Measurements from ENCODE around the gene MED27. TPM values are rescaled to one million over a fixed set of nuclear protein-coding genes. Genes with fewer than 3 reads are reported as not detected.

Gene MED27
- total and polyA plus RNA-seq, 8 donors: 3.2 to 11.7 (median 5.8) TPM

DNA sequence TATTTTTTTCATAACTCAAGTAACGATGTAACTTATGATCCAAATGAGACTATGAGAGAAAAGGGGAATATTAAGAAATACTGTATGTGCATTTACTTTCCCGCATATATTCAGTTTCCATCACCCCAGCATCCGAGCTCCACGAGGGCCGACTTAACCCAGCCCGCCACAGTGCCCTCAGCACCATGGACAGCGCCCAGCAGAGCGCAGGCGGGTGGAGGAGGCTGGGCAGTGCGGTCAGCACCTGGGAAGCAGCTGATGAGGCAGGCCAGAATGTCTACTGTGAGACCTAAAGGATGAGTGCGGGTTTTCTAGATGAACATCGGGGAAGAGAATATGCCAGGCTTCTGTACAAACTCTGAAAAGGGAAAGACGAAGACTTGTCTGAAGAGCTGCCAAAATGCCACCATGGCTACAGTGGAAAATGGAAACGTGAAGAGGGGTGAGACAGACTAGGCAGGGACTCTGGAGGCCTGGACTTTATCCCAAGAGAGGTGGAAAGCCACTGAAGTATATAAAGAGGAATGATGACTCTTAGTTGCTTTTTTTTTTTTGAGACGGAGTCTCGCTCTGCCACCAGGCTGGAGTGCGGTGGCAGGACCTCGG lies 34.5 kb upstream of the MED27 start:
- Histone ChIP-seq H3K4me3 (no peak overlapping the region), H3K27ac (no peak overlapping the region), H3K36me3 (no peaks in the 10 kb centered on the region), H3K9me3 (no peaks in the 10 kb centered on the region), H3K27me3 (peaks cover 0 to 7% (median 0%) of the 10 kb centered on the region in 4 donors), H3K4me1 (no peaks in the 10 kb centered on the region)
- intact Hi-C loops (cut with DNase I): no loop called here
- FAIRE-seq (no peak), ATAC-seq (peak; percentile 73 to 99 (median 94)), DNase-seq (peak; percentile 47 to 94 (median 75))
- WGBS, 2 donors: 11 to 29% methylated on average over 14 to 18 of the region's 18 CpGs
- TF ChIP-seq, protein P1, sequence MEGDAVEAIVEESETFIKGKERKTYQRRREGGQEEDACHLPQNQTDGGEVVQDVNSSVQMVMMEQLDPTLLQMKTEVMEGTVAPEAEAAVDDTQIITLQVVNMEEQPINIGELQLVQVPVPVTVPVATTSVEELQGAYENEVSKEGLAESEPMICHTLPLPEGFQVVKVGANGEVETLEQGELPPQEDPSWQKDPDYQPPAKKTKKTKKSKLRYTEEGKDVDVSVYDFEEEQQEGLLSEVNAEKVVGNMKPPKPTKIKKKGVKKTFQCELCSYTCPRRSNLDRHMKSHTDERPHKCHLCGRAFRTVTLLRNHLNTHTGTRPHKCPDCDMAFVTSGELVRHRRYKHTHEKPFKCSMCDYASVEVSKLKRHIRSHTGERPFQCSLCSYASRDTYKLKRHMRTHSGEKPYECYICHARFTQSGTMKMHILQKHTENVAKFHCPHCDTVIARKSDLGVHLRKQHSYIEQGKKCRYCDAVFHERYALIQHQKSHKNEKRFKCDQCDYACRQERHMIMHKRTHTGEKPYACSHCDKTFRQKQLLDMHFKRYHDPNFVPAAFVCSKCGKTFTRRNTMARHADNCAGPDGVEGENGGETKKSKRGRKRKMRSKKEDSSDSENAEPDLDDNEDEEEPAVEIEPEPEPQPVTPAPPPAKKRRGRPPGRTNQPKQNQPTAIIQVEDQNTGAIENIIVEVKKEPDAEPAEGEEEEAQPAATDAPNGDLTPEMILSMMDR (IDR thresholded peaks at IDR 0.05): no peak

DNA sequence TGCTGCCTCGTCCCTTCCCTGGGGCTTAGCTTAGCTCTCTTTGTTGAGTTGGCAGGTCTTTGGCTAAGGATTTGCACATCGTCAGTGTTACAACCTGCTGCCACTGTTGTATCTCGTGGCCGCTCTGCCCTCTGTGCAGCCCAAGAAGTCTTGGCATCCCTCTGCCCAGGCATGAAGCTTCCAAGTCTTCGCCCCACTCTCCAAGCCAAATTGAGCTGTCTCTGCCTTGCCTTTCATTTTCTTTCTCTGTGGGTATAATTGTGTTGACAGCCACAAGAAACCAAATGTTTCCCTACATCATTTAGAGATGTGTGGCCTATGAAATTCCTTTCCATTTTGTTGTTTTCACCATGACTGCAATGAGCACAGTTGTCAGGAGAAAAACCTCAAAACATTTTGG lies 29.6 kb upstream of the MED27 start:
- FAIRE-seq (no peak), DNase-seq (no peak), ATAC-seq (no peak)
- TF ChIP-seq, protein P1 (IDR thresholded peaks at IDR 0.05): no peak
- Histone ChIP-seq H3K4me1 (no peaks in the 10 kb centered on the region), H3K36me3 (no peaks in the 10 kb centered on the region), H3K27me3 (no peaks in the 10 kb centered on the region), H3K9me3 (no peaks in the 10 kb centered on the region), H3K4me3 (no peak overlapping the region), H3K27ac (no peak overlapping the region)
- 46 to 62% methylated on average over 5 of the region's 5 CpGs for whole genome bisulfite sequencing, 2 donors
- intact Hi-C loops (cut with DNase I): no loop called here

DNA sequence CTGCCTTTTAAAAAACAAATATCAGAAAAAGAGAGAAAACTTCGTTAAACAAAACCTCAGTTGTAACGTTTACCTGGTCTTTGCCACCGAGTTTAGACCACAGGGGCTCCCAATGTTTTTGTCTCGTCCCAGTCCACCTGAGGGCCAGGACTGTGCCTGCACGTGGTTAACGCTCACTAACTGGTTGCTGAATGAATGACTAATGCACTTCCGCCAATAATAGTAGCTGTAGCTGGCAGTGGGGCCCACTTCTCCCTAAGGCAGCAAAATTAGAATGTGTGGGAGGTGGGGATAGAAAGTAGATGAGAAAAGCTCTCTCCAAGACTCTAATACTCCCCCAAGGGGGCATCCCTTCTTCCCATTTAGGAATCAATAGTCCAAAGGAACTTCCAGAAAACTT lies 29.1 kb upstream of the MED27 start:
- intact Hi-C loops (cut with DNase I): no loop called here
- TF ChIP-seq, protein P1 (IDR thresholded peaks at IDR 0.05): no peak
- no peaks in the 10 kb centered on the region for H3K27me3 ChIP-seq
- DNase-seq (no peak), FAIRE-seq (no peak), ATAC-seq (no peak)
- H3K9me3 ChIP-seq: no peaks in the 10 kb centered on the region
- H3K4me3 ChIP-seq: no peak overlapping the region
- H3K27ac ChIP-seq: no peak overlapping the region
- no peaks in the 10 kb centered on the region for H3K36me3 ChIP-seq
- no peaks in the 10 kb centered on the region for H3K4me1 ChIP-seq
- 48 to 58% methylated on average over 7 of the region's 7 CpGs for WGBS, 2 donors

DNA sequence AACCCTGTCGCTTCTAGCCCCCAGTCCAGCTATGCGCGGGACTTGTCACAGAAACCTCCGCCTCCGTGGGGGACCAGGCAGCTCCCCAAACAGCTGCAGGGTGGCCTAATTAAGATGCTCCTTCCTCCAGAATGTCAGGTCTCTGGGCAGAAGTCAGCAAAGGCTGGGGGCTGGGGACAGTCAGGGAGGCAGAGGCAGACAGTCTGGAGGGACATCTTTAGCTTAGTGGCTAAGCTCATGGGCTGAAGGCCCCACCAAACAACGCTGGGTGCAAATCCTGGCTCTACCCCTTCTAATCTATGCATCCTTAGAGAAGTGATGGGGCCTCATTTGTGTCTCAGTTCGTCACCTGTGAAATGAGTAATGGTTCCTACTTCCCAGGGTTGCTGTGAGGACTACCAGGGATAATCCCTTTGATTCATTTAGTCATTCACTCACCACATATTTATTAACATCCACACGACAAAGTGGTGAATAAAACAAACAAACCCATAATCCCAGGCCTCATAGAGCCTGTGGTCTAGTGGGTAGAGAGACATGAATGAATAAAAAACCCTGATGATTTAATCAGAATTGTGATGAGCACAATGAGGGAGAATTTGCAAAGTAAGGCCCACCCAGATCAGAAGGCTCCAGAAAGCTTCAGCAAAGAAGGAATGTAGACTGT lies 20.2 kb upstream of the MED27 start:
- no peaks in the 10 kb centered on the region for H3K27me3 ChIP-seq
- TF ChIP-seq, protein P1 (IDR thresholded peaks at IDR 0.05): no peak
- no peaks in the 10 kb centered on the region for H3K9me3 ChIP-seq
- no peaks in the 10 kb centered on the region for H3K36me3 ChIP-seq
- no peak for DNase-seq
- FAIRE-seq: no peak
- ATAC-seq: no peak
- H3K4me3 ChIP-seq: no peak overlapping the region
- H3K4me1 ChIP-seq: no peaks in the 10 kb centered on the region
- H3K27ac ChIP-seq: no peak overlapping the region
- intact Hi-C loops (cut with DNase I): no loop called here
- WGBS, 2 donors: 59 to 64% methylated on average over 8 of the region's 8 CpGs

DNA sequence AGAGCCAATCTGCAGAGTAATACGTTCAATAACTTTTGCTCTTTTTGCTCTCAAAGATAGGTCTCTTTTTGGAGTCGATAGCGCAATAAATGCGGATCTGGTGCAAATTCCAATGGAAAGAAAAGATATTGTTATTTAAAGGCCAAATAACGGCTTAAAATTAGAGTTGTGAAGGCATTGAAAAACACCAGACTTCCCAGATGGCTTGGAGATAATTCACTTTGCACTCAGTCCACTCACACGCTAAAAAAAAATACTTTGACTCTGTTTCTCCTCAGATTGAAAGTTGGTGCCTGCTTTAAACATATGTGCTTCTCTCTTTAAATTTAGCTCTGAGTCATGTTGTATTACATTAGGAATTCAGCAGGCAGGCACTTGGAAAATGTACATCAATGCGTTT lies 19.5 kb upstream of the MED27 start:
- Histone ChIP-seq H3K27me3 (no peaks in the 10 kb centered on the region), H3K36me3 (no peaks in the 10 kb centered on the region), H3K4me1 (no peaks in the 10 kb centered on the region), H3K4me3 (no peak overlapping the region), H3K27ac (no peak overlapping the region), H3K9me3 (no peaks in the 10 kb centered on the region)
- no peak for FAIRE-seq
- intact Hi-C loops (cut with DNase I): no loop called here
- no peak for DNase-seq
- whole genome bisulfite sequencing, 2 donors: 67 to 82% methylated on average over 7 of the region's 7 CpGs
- no peak for ATAC-seq
- TF ChIP-seq, protein P1 (IDR thresholded peaks at IDR 0.05): no peak

Measured in pancreas (tissue), 10 donors.